ENCODE results near the gene CDC37. TPM values are rescaled to one million over a fixed set of nuclear protein-coding genes. Genes with fewer than 3 reads are reported as not detected.

Gene CDC37
- total RNA-seq, 1 experiment from 2014 or later = 260 TPM

DNA sequence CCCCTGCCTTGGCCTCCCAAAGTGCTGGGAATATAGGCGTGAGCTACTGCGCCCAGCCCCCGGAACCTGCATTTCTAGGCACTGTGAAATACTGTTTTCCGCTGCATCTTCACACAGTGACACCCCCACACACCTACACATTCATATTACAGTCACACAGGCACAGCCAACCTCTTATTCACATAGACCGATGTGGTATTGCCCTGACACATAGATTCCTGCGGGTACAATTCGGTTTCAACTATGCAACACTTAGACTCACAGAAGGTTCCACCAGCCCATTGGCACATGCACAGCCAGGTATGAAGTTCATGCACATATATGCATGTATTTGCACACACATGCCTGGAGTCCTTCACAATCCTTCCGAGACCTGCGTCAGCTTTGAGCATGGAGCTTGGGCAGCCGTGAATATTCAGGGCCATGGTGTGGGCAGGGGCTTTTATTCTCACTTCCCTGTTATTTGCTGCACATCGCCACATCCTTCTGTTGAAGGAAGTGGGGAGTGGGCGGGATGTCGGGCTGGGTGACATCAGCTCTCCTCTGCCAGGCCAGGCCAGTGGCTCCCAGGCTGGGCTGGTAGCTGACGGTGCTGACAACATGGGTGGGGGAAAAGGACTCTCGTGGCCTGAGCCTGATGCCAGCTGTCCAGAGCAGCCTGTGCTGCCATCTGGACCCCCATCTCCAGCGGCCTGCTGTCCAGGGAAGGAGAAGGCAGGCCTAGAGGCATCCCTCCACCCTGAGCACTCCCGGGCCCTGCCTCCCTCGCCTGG is 5.4 kb upstream of the CDC37 start:
- no peak for DNase-seq (ENCODE audit: low read depth, low spot score)
- no TSS peak for BruUV-seq (replicated peaks)
- ChIA-PET CTCF (no interaction called here), RAD21 (ENCODE audit: low non-redundant PET in 1 of 2, low total read pairs in 2 of 2, uncharacterized antibody in 2 of 2, unreplicated experiment in 2 of 2) (no interaction called here), POLR2A (interaction anchor here (1.4 kb wide), 1 partner anchor 119 kb away, joined by 4 read pairs; the partner anchor contains the start of gene ICAM5)
- no peak for ATAC-seq
- no peak overlapping the region for H2AFZ ChIP-seq (ENCODE audit: low read depth, low read length, poor library complexity, severe bottlenecking)
- H4K20me1 ChIP-seq (ENCODE audit: insufficient read depth) = no peaks in the 10 kb centered on the region
- H3K27me3 ChIP-seq (ENCODE audit: insufficient read depth, low read length) = no peaks in the 10 kb centered on the region
- H3K79me2 ChIP-seq (ENCODE audit: insufficient read depth, low read length) = no peaks in the 10 kb centered on the region
- TF ChIP-seq SIN3A (IDR thresholded peaks at IDR 0.05; ENCODE audit: low read depth) (no peak), RAD21 (IDR thresholded peaks at IDR 0.05; ENCODE audit: low read depth) (no peak), TCF7L2 (IDR thresholded peaks at IDR 0.05; ENCODE audit: borderline replicate concordance, extremely low read depth, insufficient read depth, insufficient read length) (no peak), YY1 (IDR thresholded peaks at IDR 0.05; ENCODE audit: extremely low read depth, insufficient replicate concordance, low read depth, low read length) (no peak), CBX3 (IDR thresholded peaks at IDR 0.05; ENCODE audit: low read depth) (no peak)
- TF ChIP-seq, protein P1, sequence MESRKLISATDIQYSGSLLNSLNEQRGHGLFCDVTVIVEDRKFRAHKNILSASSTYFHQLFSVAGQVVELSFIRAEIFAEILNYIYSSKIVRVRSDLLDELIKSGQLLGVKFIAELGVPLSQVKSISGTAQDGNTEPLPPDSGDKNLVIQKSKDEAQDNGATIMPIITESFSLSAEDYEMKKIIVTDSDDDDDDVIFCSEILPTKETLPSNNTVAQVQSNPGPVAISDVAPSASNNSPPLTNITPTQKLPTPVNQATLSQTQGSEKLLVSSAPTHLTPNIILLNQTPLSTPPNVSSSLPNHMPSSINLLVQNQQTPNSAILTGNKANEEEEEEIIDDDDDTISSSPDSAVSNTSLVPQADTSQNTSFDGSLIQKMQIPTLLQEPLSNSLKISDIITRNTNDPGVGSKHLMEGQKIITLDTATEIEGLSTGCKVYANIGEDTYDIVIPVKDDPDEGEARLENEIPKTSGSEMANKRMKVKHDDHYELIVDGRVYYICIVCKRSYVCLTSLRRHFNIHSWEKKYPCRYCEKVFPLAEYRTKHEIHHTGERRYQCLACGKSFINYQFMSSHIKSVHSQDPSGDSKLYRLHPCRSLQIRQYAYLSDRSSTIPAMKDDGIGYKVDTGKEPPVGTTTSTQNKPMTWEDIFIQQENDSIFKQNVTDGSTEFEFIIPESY (IDR thresholded peaks at IDR 0.05; ENCODE audit: extremely low read depth, insufficient replicate concordance, low read length) = no peak
- TF ChIP-seq, protein P2, sequence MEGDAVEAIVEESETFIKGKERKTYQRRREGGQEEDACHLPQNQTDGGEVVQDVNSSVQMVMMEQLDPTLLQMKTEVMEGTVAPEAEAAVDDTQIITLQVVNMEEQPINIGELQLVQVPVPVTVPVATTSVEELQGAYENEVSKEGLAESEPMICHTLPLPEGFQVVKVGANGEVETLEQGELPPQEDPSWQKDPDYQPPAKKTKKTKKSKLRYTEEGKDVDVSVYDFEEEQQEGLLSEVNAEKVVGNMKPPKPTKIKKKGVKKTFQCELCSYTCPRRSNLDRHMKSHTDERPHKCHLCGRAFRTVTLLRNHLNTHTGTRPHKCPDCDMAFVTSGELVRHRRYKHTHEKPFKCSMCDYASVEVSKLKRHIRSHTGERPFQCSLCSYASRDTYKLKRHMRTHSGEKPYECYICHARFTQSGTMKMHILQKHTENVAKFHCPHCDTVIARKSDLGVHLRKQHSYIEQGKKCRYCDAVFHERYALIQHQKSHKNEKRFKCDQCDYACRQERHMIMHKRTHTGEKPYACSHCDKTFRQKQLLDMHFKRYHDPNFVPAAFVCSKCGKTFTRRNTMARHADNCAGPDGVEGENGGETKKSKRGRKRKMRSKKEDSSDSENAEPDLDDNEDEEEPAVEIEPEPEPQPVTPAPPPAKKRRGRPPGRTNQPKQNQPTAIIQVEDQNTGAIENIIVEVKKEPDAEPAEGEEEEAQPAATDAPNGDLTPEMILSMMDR (IDR thresholded peaks at IDR 0.05 in 2 of 3, conservative IDR thresholded peaks at IDR 0.05 in 1 of 3; ENCODE audit: borderline replicate concordance in 1 of 3, insufficient read depth in 1 of 3, low read depth in 2 of 3, low read length in 2 of 3) = no peak
- TF ChIP-seq, protein P3, sequence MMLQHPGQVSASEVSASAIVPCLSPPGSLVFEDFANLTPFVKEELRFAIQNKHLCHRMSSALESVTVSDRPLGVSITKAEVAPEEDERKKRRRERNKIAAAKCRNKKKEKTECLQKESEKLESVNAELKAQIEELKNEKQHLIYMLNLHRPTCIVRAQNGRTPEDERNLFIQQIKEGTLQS (IDR thresholded peaks at IDR 0.05) = no peak
- no peak overlapping the region for H3K4me3 ChIP-seq (replicated peaks in 1 of 2; ENCODE audit: low read depth in 1 of 2, low read length in 2 of 2)
- H3K9ac ChIP-seq (ENCODE audit: low read length) = no peak overlapping the region
- H3K36me3 ChIP-seq (ENCODE audit: control insufficient read depth in 1 of 2, insufficient read depth in 2 of 2, low read length in 2 of 2) = no peaks in the 10 kb centered on the region
- no peaks in the 10 kb centered on the region for H3K9me2 ChIP-seq (ENCODE audit: insufficient read depth)
- H3K4me1 ChIP-seq (ENCODE audit: control insufficient read depth in 1 of 2, insufficient read depth in 2 of 2, low read length in 2 of 2) = peaks cover 0 to 14% of the 10 kb centered on the region in 2 experiments; a peak in 2 of 4 replicates
- H3K9me3 ChIP-seq (ENCODE audit: control insufficient read depth in 1 of 2, insufficient read depth in 1 of 2, low read depth in 1 of 2, low read length in 2 of 2) = no peaks in the 10 kb centered on the region
- intact Hi-C loops (cut with micrococcal nuclease) = no loop called here
- no peak overlapping the region for H3K27ac ChIP-seq (ENCODE audit: low read depth, low read length)
- no peak overlapping the region for H3K4me2 ChIP-seq (ENCODE audit: low read length)
